GM23338 (cell line): ENCODE results near the gene TMEM187. TPM values are rescaled to one million over a fixed set of nuclear protein-coding genes. Genes with fewer than 3 reads are reported as not detected.

Source experiments
- ATAC-seq: fragments of 200-7000 bp; cut with Tn5 transposase; 3 replicates; pipeline ENCODE4 v1.9.1; 2020
- DNase-seq: peaks from one replicate; pipeline ENCODE4 v3.0.0-alpha.2; 2015; ENCODE audit warnings: low spot score
- H2AFZ ChIP-seq: fragments of 200-600 bp; sonication (generic); 2 replicates; pipeline ENCODE4 v1.8.0; 2016; ENCODE audit warnings: antibody characterized with exemption, mild to moderate bottlenecking, moderate library complexity
- H3F3A ChIP-seq: fragments of 200-600 bp; sonication (generic); replicated peaks from 2 replicates; pipeline ENCODE4 v1.8.0; 2017; ENCODE audit warnings: antibody characterized with exemption, mixed run types, low read depth
- H3K27ac ChIP-seq: fragments of 200-600 bp; sonication (generic); 2 replicates; pipeline ENCODE4 v1.6.1; 2016; ENCODE audit warnings: low read depth
- H3K27me3 ChIP-seq: fragments of 200-600 bp; sonication (generic); 2 replicates; pipeline ENCODE4 v1.8.0; 2016; ENCODE audit warnings: mild to moderate bottlenecking, mixed run types, moderate library complexity; ENCODE audit not compliant: insufficient read depth
- H3K36me3 ChIP-seq: fragments of 200-600 bp; sonication (generic); 2 replicates; pipeline ENCODE4 v1.8.0; 2016; ENCODE audit warnings: mild to moderate bottlenecking; ENCODE audit not compliant: insufficient read depth
- H3K4me1 ChIP-seq: fragments of 200-600 bp; sonication (generic); 2 replicates; pipeline ENCODE4 v1.8.0; 2016; ENCODE audit warnings: mild to moderate bottlenecking, moderate library complexity; ENCODE audit not compliant: insufficient read depth
- H3K4me2 ChIP-seq: fragments of 200-600 bp; sonication (generic); 2 replicates; pipeline ENCODE4 v1.7.1; 2017; ENCODE audit warnings: mixed run types
- H3K4me3 ChIP-seq: fragments of 200-600 bp; sonication (generic); 2 replicates; pipeline ENCODE4 v1.6.1; 2016; ENCODE audit warnings: mixed run types
- H3K79me2 ChIP-seq: fragments of 200-600 bp; sonication (generic); replicated peaks from 2 replicates; pipeline ENCODE4 v1.8.0; 2017; ENCODE audit warnings: mild to moderate bottlenecking; ENCODE audit not compliant: insufficient read depth
- H3K9me2 ChIP-seq: fragments of 200-600 bp; sonication (generic); 2 replicates; pipeline ENCODE4 v1.8.0; 2017; ENCODE audit not compliant: insufficient read depth
- H4K20me1 ChIP-seq: fragments of 200-600 bp; sonication (generic); replicated peaks from 2 replicates; pipeline ENCODE4 v1.8.0; 2017; ENCODE audit warnings: mild to moderate bottlenecking; ENCODE audit not compliant: insufficient read depth
- H3K27ac Mint-ChIP-seq: 2 replicates; pipeline ENCODE4 v1.8.0; 2020; ENCODE audit warnings: inconsistent platforms, mild to moderate bottlenecking, moderate library complexity, mixed read lengths
- H3K27me3 Mint-ChIP-seq: 3 replicates; pipeline ENCODE4 v1.8.0; 2022; ENCODE audit warnings: low read depth, mild to moderate bottlenecking, moderate library complexity, mixed read lengths, inconsistent platforms; ENCODE audit not compliant: insufficient read depth, poor library complexity
- H3K36me3 Mint-ChIP-seq: 3 replicates; pipeline ENCODE4 v1.8.0; 2021; ENCODE audit warnings: low read depth, mild to moderate bottlenecking, inconsistent platforms, moderate library complexity, mixed read lengths
- H3K4me1 Mint-ChIP-seq: 3 replicates; pipeline ENCODE4 v1.8.0; 2020; ENCODE audit warnings: mild to moderate bottlenecking, inconsistent platforms, mixed read lengths
- H3K4me3 Mint-ChIP-seq: 3 replicates; pipeline ENCODE4 v1.8.0; 2021; ENCODE audit warnings: moderate library complexity, mild to moderate bottlenecking, inconsistent platforms, mixed read lengths
- H3K9me3 Mint-ChIP-seq: 3 replicates; pipeline ENCODE4 v1.8.0; 2020; ENCODE audit warnings: moderate library complexity, mild to moderate bottlenecking, inconsistent platforms, mixed read lengths
- CREB1 ChIP-seq: fragments of 250-450 bp; sonication (Bioruptor Pico); IDR thresholded peaks from 2 replicates; pipeline ENCODE4 v1.5.0; 2020; ENCODE audit warnings: low read depth, mild to moderate bottlenecking, moderate library complexity
- EZH2 ChIP-seq: fragments of 200-600 bp; sonication (generic); IDR thresholded peaks from one replicate; pipeline ENCODE4 v1.8.0; 2017; ENCODE audit warnings: antibody characterized with exemption, mild to moderate bottlenecking, low read depth; ENCODE audit not compliant: unreplicated experiment
- EZH2phosphoT487 ChIP-seq: fragments of 200-600 bp; sonication (generic); IDR thresholded peaks from one replicate; pipeline ENCODE4 v1.8.1; 2018; ENCODE audit warnings: antibody characterized with exemption; ENCODE audit not compliant: unreplicated experiment
- JUNB ChIP-seq: IDR thresholded peaks from one replicate; pipeline ENCODE4 v1.6.1; 2016; ENCODE audit warnings: antibody characterized with exemption; ENCODE audit not compliant: unreplicated experiment
- NANOG ChIP-seq: IDR thresholded peaks from 2 replicates; pipeline ENCODE4 v1.6.1; 2016; ENCODE audit warnings: antibody characterized with exemption, borderline replicate concordance
- POLR2AphosphoS5 ChIP-seq: IDR thresholded peaks from 2 replicates; pipeline ENCODE4 v1.6.1; 2016; ENCODE audit warnings: antibody characterized with exemption, low read depth
- STAT1 ChIP-seq: IDR thresholded peaks from one replicate; pipeline ENCODE4 v1.6.1; 2016; ENCODE audit warnings: antibody characterized with exemption; ENCODE audit not compliant: unreplicated experiment
- ZNF114 ChIP-seq: fragments of 250-450 bp; sonication (Bioruptor Pico); IDR thresholded peaks from 2 replicates; pipeline ENCODE4 v1.5.0; 2020; ENCODE audit warnings: mild to moderate bottlenecking, moderate library complexity
- ZNF331 ChIP-seq: fragments of 250-450 bp; sonication (Bioruptor Pico); IDR thresholded peaks from 2 replicates; pipeline ENCODE4 v1.5.0; 2020; ENCODE audit warnings: low read depth, mild to moderate bottlenecking, moderate library complexity
- polyA plus RNA-seq: library from polyadenylated mRNA; unstranded; fragments of >200 nt; fragmentation: Nextera tagmentation; extraction: Ambion mirVana; gene quantifications from 2 replicates; pipeline ENCODE4 v1.2.1, GENCODE V29; 2016
- total RNA-seq: library from RNA; depleted of rRNA; stranded (reverse); fragments of >200 nt; shearing (Covaris generic); gene quantifications from 2 replicates; pipeline ENCODE4 v1.2.3, GENCODE V29; 2014
- TF ChIP-seq, protein P1 (sequence below): fragments of 250-450 bp; sonication (Bioruptor Pico); IDR thresholded peaks from 2 replicates; pipeline ENCODE4 v1.5.0; 2020; ENCODE audit warnings: mild to moderate bottlenecking, moderate library complexity
- TF ChIP-seq, protein P2 (sequence below), 2 experiments: fragments of 200-600 bp in 1 of 2; sonication (generic) in 1 of 2; conservative IDR thresholded peaks; 2 replicates each; pipeline versions ENCODE4 v1.5.1 to v1.6.1; 2016 to 2017; ENCODE audit warnings: antibody characterized with exemption in 2 of 2, low read depth in 2 of 2, mild to moderate bottlenecking in 2 of 2, moderate library complexity in 1 of 2
- TF ChIP-seq, protein P3 (sequence below): IDR thresholded peaks from 2 replicates; pipeline ENCODE4 v1.6.1; 2016; ENCODE audit warnings: antibody characterized with exemption
- TF ChIP-seq, protein P4 (sequence below): IDR thresholded peaks from one replicate; pipeline ENCODE4 v1.6.1; 2018; ENCODE audit warnings: antibody characterized with exemption; ENCODE audit not compliant: unreplicated experiment

The TMEM187 gene
- total and polyA plus RNA-seq, 2 experiments from 2014 or later, result 2.5 to 4.4 TPM

DNA sequence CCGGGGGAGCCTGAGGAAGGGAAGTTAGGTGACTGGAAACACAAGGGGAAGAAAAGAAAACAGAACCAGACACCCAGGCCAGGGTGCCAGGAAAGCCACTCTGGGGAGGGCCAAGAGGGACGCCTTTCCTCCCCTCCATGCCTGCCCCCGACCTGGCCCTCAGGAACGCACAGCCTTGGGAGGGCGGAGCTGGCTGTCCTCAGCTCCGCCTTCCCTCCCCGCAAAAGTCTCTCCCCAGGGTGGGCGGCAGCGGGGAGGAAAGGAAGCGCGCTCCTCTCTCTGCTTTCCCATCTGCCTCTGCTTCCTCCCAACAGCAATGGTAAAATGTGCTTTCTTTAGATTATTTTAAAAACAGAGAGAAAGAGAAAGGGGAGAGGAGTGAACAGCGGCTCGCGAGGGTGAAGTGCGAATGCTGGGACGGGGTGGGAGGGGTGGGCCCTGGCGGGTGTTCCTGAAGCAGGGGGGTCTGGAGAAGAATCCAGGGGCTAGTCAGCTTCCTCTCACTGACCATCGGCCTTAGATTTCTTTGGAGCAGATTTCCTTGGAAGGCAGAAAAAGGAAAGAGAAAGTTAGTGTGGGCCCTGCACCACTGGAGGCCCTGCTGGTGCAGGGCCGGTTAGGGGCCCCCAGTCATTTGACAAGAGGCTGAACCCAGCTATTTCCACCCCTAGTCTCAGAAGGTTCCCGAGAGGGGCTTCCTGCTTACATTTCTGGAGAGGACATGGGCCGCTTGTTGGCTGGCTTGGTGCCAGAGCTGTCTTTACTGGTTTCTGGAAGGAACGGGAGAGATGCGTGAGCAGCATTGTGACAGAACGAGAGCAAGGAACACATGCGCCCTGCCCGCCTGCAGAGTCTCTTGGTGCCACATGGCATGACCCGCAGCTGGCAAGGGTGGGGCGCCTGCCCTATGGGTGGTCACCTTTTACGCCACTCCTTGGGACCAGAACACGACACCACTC is 23.4 kb upstream of the TMEM187 start:
- H3K4me3 ChIP-seq, result no peak overlapping the region
- no peak for TF ChIP-seq CREB1 (CRISPR knock-in tag)
- no peak for TF ChIP-seq STAT1
- no peak for TF ChIP-seq ZNF114 (CRISPR knock-in tag)
- TF ChIP-seq, protein P1, sequence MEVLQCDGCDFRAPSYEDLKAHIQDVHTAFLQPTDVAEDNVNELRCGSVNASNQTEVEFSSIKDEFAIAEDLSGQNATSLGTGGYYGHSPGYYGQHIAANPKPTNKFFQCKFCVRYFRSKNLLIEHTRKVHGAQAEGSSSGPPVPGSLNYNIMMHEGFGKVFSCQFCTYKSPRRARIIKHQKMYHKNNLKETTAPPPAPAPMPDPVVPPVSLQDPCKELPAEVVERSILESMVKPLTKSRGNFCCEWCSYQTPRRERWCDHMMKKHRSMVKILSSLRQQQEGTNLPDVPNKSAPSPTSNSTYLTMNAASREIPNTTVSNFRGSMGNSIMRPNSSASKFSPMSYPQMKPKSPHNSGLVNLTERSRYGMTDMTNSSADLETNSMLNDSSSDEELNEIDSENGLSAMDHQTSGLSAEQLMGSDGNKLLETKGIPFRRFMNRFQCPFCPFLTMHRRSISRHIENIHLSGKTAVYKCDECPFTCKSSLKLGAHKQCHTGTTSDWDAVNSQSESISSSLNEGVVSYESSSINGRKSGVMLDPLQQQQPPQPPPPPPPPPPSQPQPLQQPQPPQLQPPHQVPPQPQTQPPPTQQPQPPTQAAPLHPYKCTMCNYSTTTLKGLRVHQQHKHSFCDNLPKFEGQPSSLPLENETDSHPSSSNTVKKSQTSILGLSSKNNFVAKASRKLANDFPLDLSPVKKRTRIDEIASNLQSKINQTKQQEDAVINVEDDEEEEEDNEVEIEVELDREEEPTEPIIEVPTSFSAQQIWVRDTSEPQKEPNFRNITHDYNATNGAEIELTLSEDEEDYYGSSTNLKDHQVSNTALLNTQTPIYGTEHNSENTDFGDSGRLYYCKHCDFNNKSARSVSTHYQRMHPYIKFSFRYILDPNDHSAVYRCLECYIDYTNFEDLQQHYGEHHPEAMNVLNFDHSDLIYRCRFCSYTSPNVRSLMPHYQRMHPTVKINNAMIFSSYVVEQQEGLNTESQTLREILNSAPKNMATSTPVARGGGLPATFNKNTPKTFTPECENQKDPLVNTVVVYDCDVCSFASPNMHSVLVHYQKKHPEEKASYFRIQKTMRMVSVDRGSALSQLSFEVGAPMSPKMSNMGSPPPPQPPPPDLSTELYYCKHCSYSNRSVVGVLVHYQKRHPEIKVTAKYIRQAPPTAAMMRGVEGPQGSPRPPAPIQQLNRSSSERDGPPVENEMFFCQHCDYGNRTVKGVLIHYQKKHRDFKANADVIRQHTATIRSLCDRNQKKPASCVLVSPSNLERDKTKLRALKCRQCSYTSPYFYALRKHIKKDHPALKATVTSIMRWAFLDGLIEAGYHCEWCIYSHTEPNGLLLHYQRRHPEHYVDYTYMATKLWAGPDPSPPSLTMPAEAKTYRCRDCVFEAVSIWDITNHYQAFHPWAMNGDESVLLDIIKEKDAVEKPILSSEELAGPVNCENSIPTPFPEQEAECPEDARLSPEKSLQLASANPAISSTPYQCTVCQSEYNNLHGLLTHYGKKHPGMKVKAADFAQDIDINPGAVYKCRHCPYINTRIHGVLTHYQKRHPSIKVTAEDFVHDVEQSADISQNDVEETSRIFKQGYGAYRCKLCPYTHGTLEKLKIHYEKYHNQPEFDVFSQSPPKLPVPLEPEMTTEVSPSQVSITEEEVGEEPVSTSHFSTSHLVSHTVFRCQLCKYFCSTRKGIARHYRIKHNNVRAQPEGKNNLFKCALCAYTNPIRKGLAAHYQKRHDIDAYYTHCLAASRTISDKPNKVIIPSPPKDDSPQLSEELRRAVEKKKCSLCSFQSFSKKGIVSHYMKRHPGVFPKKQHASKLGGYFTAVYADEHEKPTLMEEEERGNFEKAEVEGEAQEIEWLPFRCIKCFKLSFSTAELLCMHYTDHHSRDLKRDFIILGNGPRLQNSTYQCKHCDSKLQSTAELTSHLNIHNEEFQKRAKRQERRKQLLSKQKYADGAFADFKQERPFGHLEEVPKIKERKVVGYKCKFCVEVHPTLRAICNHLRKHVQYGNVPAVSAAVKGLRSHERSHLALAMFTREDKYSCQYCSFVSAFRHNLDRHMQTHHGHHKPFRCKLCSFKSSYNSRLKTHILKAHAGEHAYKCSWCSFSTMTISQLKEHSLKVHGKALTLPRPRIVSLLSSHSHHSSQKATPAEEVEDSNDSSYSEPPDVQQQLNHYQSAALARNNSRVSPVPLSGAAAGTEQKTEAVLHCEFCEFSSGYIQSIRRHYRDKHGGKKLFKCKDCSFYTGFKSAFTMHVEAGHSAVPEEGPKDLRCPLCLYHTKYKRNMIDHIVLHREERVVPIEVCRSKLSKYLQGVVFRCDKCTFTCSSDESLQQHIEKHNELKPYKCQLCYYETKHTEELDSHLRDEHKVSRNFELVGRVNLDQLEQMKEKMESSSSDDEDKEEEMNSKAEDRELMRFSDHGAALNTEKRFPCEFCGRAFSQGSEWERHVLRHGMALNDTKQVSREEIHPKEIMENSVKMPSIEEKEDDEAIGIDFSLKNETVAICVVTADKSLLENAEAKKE (CRISPR knock-in tag), result no peak
- TF ChIP-seq, protein P2, sequence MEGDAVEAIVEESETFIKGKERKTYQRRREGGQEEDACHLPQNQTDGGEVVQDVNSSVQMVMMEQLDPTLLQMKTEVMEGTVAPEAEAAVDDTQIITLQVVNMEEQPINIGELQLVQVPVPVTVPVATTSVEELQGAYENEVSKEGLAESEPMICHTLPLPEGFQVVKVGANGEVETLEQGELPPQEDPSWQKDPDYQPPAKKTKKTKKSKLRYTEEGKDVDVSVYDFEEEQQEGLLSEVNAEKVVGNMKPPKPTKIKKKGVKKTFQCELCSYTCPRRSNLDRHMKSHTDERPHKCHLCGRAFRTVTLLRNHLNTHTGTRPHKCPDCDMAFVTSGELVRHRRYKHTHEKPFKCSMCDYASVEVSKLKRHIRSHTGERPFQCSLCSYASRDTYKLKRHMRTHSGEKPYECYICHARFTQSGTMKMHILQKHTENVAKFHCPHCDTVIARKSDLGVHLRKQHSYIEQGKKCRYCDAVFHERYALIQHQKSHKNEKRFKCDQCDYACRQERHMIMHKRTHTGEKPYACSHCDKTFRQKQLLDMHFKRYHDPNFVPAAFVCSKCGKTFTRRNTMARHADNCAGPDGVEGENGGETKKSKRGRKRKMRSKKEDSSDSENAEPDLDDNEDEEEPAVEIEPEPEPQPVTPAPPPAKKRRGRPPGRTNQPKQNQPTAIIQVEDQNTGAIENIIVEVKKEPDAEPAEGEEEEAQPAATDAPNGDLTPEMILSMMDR (conservative IDR thresholded peaks at IDR 0.05; ENCODE audit: low read depth in 2 of 2), result no peak
- TF ChIP-seq ZNF331 (CRISPR knock-in tag), result no peak
- no peak for TF ChIP-seq NANOG
- no peak for TF ChIP-seq EZH2phosphoT487
- TF ChIP-seq, protein P3, sequence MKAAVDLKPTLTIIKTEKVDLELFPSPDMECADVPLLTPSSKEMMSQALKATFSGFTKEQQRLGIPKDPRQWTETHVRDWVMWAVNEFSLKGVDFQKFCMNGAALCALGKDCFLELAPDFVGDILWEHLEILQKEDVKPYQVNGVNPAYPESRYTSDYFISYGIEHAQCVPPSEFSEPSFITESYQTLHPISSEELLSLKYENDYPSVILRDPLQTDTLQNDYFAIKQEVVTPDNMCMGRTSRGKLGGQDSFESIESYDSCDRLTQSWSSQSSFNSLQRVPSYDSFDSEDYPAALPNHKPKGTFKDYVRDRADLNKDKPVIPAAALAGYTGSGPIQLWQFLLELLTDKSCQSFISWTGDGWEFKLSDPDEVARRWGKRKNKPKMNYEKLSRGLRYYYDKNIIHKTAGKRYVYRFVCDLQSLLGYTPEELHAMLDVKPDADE, result no peak
- TF ChIP-seq POLR2AphosphoS5, result no peak
- no peak for TF ChIP-seq JUNB
- TF ChIP-seq EZH2, result no peak
- TF ChIP-seq, protein P4, sequence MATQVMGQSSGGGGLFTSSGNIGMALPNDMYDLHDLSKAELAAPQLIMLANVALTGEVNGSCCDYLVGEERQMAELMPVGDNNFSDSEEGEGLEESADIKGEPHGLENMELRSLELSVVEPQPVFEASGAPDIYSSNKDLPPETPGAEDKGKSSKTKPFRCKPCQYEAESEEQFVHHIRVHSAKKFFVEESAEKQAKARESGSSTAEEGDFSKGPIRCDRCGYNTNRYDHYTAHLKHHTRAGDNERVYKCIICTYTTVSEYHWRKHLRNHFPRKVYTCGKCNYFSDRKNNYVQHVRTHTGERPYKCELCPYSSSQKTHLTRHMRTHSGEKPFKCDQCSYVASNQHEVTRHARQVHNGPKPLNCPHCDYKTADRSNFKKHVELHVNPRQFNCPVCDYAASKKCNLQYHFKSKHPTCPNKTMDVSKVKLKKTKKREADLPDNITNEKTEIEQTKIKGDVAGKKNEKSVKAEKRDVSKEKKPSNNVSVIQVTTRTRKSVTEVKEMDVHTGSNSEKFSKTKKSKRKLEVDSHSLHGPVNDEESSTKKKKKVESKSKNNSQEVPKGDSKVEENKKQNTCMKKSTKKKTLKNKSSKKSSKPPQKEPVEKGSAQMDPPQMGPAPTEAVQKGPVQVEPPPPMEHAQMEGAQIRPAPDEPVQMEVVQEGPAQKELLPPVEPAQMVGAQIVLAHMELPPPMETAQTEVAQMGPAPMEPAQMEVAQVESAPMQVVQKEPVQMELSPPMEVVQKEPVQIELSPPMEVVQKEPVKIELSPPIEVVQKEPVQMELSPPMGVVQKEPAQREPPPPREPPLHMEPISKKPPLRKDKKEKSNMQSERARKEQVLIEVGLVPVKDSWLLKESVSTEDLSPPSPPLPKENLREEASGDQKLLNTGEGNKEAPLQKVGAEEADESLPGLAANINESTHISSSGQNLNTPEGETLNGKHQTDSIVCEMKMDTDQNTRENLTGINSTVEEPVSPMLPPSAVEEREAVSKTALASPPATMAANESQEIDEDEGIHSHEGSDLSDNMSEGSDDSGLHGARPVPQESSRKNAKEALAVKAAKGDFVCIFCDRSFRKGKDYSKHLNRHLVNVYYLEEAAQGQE, result no peak
- H3K9me3 Mint-ChIP-seq, result no peaks in the 10 kb centered on the region
- no peaks in the 10 kb centered on the region; the same call in 1 of the 2 replicates for H3K4me1 ChIP-seq
- peak overlapping the region; percentile 84; the same call in 1 of the 2 replicates for H3K27ac ChIP-seq
- H3K9me2 ChIP-seq, result no peaks in the 10 kb centered on the region
- no peak overlapping the region for H3K4me2 ChIP-seq
- peak; percentile 25 for DNase-seq
- H3K79me2 ChIP-seq, result no peaks in the 10 kb centered on the region
- no peaks in the 10 kb centered on the region for H4K20me1 ChIP-seq
- peaks cover 20% of the 10 kb centered on the region for H3K4me1 Mint-ChIP-seq
- peak; percentile 6; the same call in 2 of the 3 replicates for ATAC-seq
- H3F3A ChIP-seq, result no peaks in the 10 kb centered on the region
- peaks cover 5% of the 10 kb centered on the region for H3K27me3 Mint-ChIP-seq
- H3K27me3 ChIP-seq, result no peaks in the 10 kb centered on the region
- peaks cover 46% of the 10 kb centered on the region for H3K36me3 Mint-ChIP-seq
- H3K4me3 Mint-ChIP-seq, result peak overlapping the region; percentile 23; the same call in 1 of the 3 replicates
- H2AFZ ChIP-seq, result no peak overlapping the region
- no peaks in the 10 kb centered on the region; the same call in 1 of the 2 replicates for H3K36me3 ChIP-seq
- no peak overlapping the region; the same call in 1 of the 2 replicates for H3K27ac Mint-ChIP-seq
